ENCODE results near the gene USP14. TPM values are rescaled to one million over a fixed set of nuclear protein-coding genes. Genes with fewer than 3 reads are reported as not detected.

The USP14 gene
- total and polyA plus RNA-seq, 2 of the 8 experiments (the other 6 are each of a cell fraction or from before 2014, with no cell fraction given): 14.8 to 91.1 TPM

GRCh38 chr18:158128-159036 lies at the start of gene USP14 (continued):
- TF ChIP-seq, protein P1, sequence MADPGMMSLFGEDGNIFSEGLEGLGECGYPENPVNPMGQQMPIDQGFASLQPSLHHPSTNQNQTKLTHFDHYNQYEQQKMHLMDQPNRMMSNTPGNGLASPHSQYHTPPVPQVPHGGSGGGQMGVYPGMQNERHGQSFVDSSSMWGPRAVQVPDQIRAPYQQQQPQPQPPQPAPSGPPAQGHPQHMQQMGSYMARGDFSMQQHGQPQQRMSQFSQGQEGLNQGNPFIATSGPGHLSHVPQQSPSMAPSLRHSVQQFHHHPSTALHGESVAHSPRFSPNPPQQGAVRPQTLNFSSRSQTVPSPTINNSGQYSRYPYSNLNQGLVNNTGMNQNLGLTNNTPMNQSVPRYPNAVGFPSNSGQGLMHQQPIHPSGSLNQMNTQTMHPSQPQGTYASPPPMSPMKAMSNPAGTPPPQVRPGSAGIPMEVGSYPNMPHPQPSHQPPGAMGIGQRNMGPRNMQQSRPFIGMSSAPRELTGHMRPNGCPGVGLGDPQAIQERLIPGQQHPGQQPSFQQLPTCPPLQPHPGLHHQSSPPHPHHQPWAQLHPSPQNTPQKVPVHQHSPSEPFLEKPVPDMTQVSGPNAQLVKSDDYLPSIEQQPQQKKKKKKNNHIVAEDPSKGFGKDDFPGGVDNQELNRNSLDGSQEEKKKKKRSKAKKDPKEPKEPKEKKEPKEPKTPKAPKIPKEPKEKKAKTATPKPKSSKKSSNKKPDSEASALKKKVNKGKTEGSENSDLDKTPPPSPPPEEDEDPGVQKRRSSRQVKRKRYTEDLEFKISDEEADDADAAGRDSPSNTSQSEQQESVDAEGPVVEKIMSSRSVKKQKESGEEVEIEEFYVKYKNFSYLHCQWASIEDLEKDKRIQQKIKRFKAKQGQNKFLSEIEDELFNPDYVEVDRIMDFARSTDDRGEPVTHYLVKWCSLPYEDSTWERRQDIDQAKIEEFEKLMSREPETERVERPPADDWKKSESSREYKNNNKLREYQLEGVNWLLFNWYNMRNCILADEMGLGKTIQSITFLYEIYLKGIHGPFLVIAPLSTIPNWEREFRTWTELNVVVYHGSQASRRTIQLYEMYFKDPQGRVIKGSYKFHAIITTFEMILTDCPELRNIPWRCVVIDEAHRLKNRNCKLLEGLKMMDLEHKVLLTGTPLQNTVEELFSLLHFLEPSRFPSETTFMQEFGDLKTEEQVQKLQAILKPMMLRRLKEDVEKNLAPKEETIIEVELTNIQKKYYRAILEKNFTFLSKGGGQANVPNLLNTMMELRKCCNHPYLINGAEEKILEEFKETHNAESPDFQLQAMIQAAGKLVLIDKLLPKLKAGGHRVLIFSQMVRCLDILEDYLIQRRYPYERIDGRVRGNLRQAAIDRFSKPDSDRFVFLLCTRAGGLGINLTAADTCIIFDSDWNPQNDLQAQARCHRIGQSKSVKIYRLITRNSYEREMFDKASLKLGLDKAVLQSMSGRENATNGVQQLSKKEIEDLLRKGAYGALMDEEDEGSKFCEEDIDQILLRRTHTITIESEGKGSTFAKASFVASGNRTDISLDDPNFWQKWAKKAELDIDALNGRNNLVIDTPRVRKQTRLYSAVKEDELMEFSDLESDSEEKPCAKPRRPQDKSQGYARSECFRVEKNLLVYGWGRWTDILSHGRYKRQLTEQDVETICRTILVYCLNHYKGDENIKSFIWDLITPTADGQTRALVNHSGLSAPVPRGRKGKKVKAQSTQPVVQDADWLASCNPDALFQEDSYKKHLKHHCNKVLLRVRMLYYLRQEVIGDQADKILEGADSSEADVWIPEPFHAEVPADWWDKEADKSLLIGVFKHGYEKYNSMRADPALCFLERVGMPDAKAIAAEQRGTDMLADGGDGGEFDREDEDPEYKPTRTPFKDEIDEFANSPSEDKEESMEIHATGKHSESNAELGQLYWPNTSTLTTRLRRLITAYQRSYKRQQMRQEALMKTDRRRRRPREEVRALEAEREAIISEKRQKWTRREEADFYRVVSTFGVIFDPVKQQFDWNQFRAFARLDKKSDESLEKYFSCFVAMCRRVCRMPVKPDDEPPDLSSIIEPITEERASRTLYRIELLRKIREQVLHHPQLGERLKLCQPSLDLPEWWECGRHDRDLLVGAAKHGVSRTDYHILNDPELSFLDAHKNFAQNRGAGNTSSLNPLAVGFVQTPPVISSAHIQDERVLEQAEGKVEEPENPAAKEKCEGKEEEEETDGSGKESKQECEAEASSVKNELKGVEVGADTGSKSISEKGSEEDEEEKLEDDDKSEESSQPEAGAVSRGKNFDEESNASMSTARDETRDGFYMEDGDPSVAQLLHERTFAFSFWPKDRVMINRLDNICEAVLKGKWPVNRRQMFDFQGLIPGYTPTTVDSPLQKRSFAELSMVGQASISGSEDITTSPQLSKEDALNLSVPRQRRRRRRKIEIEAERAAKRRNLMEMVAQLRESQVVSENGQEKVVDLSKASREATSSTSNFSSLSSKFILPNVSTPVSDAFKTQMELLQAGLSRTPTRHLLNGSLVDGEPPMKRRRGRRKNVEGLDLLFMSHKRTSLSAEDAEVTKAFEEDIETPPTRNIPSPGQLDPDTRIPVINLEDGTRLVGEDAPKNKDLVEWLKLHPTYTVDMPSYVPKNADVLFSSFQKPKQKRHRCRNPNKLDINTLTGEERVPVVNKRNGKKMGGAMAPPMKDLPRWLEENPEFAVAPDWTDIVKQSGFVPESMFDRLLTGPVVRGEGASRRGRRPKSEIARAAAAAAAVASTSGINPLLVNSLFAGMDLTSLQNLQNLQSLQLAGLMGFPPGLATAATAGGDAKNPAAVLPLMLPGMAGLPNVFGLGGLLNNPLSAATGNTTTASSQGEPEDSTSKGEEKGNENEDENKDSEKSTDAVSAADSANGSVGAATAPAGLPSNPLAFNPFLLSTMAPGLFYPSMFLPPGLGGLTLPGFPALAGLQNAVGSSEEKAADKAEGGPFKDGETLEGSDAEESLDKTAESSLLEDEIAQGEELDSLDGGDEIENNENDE (IDR thresholded peaks at IDR 0.05; ENCODE audit: insufficient replicate concordance, low read length): no peak
- TF ChIP-seq BRCA1 (IDR thresholded peaks at IDR 0.05; ENCODE audit: low read depth, low read length) (no peak; the same call in 1 of the 2 replicates), SIN3A (conservative IDR thresholded peaks at IDR 0.05 in 1 of 2, IDR thresholded peaks at IDR 0.05 in 1 of 2; ENCODE audit: low read depth in 1 of 2, low read length in 2 of 2) (0 out of 4 replicates have a peak, but pooled peaks of 1 of the 2 experiments have one; percentile 47), EZH2 (IDR thresholded peaks at IDR 0.05; ENCODE audit: low read depth, low read length, severe bottlenecking) (no peak), FOSL1 (IDR thresholded peaks at IDR 0.05; ENCODE audit: insufficient read depth, low read depth, low read length) (no peak), KDM1A (IDR thresholded peaks at IDR 0.05; ENCODE audit: borderline replicate concordance, low read length) (peak; percentile 42; the same call in 1 of the 2 replicates)
- TF ChIP-seq, protein P2, sequence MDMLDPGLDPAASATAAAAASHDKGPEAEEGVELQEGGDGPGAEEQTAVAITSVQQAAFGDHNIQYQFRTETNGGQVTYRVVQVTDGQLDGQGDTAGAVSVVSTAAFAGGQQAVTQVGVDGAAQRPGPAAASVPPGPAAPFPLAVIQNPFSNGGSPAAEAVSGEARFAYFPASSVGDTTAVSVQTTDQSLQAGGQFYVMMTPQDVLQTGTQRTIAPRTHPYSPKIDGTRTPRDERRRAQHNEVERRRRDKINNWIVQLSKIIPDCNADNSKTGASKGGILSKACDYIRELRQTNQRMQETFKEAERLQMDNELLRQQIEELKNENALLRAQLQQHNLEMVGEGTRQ (IDR thresholded peaks at IDR 0.05; ENCODE audit: low read length): peak; percentile 75
